IMR-90 (cell line): ENCODE data around the gene DELE1. TPM values are rescaled to one million over a fixed set of nuclear protein-coding genes. Genes with fewer than 3 reads are reported as not detected.

Experiments used
- ATAC-seq: fragments of 200-7000 bp; cut with Tn5 transposase; 2 replicates; pipeline ENCODE4 v1.9.1; 2020; ENCODE audit warnings: low read depth, mild to moderate bottlenecking, moderate library complexity
- BruUV-seq: library from RNA; stranded (reverse); fragments of 400-500 nt; replicated peaks from 2 replicates; lab custom pipeline; 2021; lab: Mats Ljungman, UMichigan
- CTCF ChIA-PET: fragments of 300-600 bp; formaldehyde crosslinking; extraction: SDS; loops from one replicate; lab custom pipeline; 2021; ENCODE audit warnings: antibody characterized with exemption; lab: Yijun Ruan, JAX
- POLR2A ChIA-PET: fragments of 300-600 bp; sonication (Branson Sonifier 250); formaldehyde crosslinking; loops from one replicate; lab custom pipeline; 2022; ENCODE audit warnings: antibody characterized with exemption; ENCODE audit not compliant: unreplicated experiment; lab: Charles Lee
- DNase-seq: peaks from one replicate; pipeline ENCODE4 v3.0.0; 2013
- H2AFZ ChIP-seq: replicated peaks from 2 replicates; pipeline ENCODE3; 2013; ENCODE audit warnings: low read length, mild to moderate bottlenecking; ENCODE audit not compliant: poor library complexity
- H2AK5ac ChIP-seq: 2 replicates; pipeline ENCODE4 v1.6.1; 2013; ENCODE audit warnings: low read depth, low read length, inconsistent platforms
- H2AK9ac ChIP-seq: replicated peaks from 2 replicates; pipeline ENCODE3; 2013; ENCODE audit warnings: mild to moderate bottlenecking, low read depth, low read length, moderate library complexity; ENCODE audit not compliant: poor library complexity
- H2BK120ac ChIP-seq: 2 replicates; pipeline ENCODE4 v1.6.1; 2013; ENCODE audit warnings: low read depth, low read length, inconsistent platforms
- H2BK15ac ChIP-seq: 3 replicates; pipeline ENCODE4 v1.6.1; 2013; ENCODE audit warnings: low read depth, low read length, inconsistent platforms
- H2BK20ac ChIP-seq: 2 replicates; pipeline ENCODE4 v1.6.1; 2013; ENCODE audit warnings: low read depth, mild to moderate bottlenecking, inconsistent platforms, low read length, moderate library complexity
- H2BK5ac ChIP-seq: 2 replicates; pipeline ENCODE4 v1.6.1; 2013; ENCODE audit warnings: mild to moderate bottlenecking, low read depth, low read length, inconsistent platforms; ENCODE audit not compliant: poor library complexity, severe bottlenecking
- H3K14ac ChIP-seq: replicated peaks from 2 replicates; pipeline ENCODE4 v1.6.1; 2013; ENCODE audit warnings: low read depth, low read length, inconsistent platforms
- H3K18ac ChIP-seq: 2 replicates; pipeline ENCODE4 v1.6.1; 2013; ENCODE audit warnings: low read depth, low read length, control low read depth
- H3K23ac ChIP-seq: 2 replicates; pipeline ENCODE4 v1.6.1; 2013; ENCODE audit warnings: low read depth, low read length, inconsistent platforms
- H3K27ac ChIP-seq: 2 replicates; pipeline ENCODE4 v1.5.1; 2013; ENCODE audit warnings: mild to moderate bottlenecking, control low read depth, low read length; ENCODE audit not compliant: insufficient read depth
- H3K27me3 ChIP-seq: 2 replicates; pipeline ENCODE4 v1.6.1; 2013; ENCODE audit warnings: low read length; ENCODE audit not compliant: control insufficient read depth, insufficient read depth
- H3K36me3 ChIP-seq: 2 replicates; pipeline ENCODE4 v1.6.1; 2013; ENCODE audit warnings: low read length, mixed read lengths; ENCODE audit not compliant: control insufficient read depth, insufficient read depth
- H3K4ac ChIP-seq: 2 replicates; pipeline ENCODE4 v1.6.1; 2013; ENCODE audit warnings: low read depth, low read length, inconsistent platforms
- H3K4me1 ChIP-seq: 2 replicates; pipeline ENCODE4 v1.6.1; 2013; ENCODE audit warnings: low read length, mixed read lengths; ENCODE audit not compliant: control insufficient read depth, insufficient read depth
- H3K4me2 ChIP-seq: 2 replicates; pipeline ENCODE4 v1.6.1; 2013; ENCODE audit warnings: low read depth, mild to moderate bottlenecking, control low read depth, low read length, moderate library complexity
- H3K4me3 ChIP-seq: 2 replicates; pipeline ENCODE4 v1.5.1; 2013; ENCODE audit warnings: low read depth, mild to moderate bottlenecking, control low read depth, low read length, moderate library complexity; ENCODE audit not compliant: insufficient read depth
- H3K56ac ChIP-seq: 2 replicates; pipeline ENCODE4 v1.6.1; 2013; ENCODE audit warnings: low read length, inconsistent platforms; ENCODE audit not compliant: insufficient read depth; ENCODE audit errors: extremely low read depth
- H3K79me1 ChIP-seq, 2 experiments: 2 replicates each; pipeline ENCODE4 v1.6.1; 2013; ENCODE audit warnings: low read length in 2 of 2, inconsistent platforms in 1 of 2, low read depth in 1 of 2
- H3K9ac ChIP-seq: 2 replicates; pipeline ENCODE4 v1.6.1; 2013; ENCODE audit warnings: low read depth, low read length, control low read depth
- H3K9me1 ChIP-seq: 2 replicates; pipeline ENCODE4 v1.6.1; 2013; ENCODE audit warnings: low read length, inconsistent platforms; ENCODE audit not compliant: insufficient read depth
- H3K9me3 ChIP-seq: 2 replicates; pipeline ENCODE4 v1.6.1; 2013; ENCODE audit warnings: low read length; ENCODE audit not compliant: control insufficient read depth, insufficient read depth
- H4K20me1 ChIP-seq: 2 replicates; pipeline ENCODE4 v1.6.1; 2013; ENCODE audit warnings: low read length, inconsistent platforms; ENCODE audit not compliant: insufficient read depth
- H4K5ac ChIP-seq: 2 replicates; pipeline ENCODE4 v1.6.1; 2013; ENCODE audit warnings: mild to moderate bottlenecking, low read depth, low read length, control low read depth
- H4K8ac ChIP-seq, 2 experiments: 2 replicates each; pipeline ENCODE4 v1.6.1; 2013; ENCODE audit warnings: low read depth in 2 of 2, low read length in 2 of 2, control low read depth in 1 of 2, inconsistent platforms in 1 of 2
- H4K91ac ChIP-seq: 2 replicates; pipeline ENCODE4 v1.6.1; 2013; ENCODE audit warnings: low read depth, low read length, inconsistent platforms; ENCODE audit not compliant: insufficient read depth
- BHLHE40 ChIP-seq: fragments of 150-350 bp; IDR thresholded peaks from 2 replicates; pipeline ENCODE4 v1.6.1; 2016; ENCODE audit warnings: mild to moderate bottlenecking, low read depth, low read length
- CEBPB ChIP-seq: IDR thresholded peaks from 2 replicates; pipeline ENCODE4 v1.6.1; 2012; ENCODE audit warnings: low read depth, low read length, improper control_type of control experiment
- CHD1 ChIP-seq: IDR thresholded peaks from 2 replicates; pipeline ENCODE4 v1.6.1; 2012; ENCODE audit warnings: low read depth, low read length, improper control_type of control experiment
- FOS ChIP-seq: fragments of 150-350 bp; IDR thresholded peaks from 2 replicates; pipeline ENCODE4 v1.6.1; 2016; ENCODE audit warnings: low read depth, low read length
- MAZ ChIP-seq: IDR thresholded peaks from 2 replicates; pipeline ENCODE4 v1.6.1; 2012; ENCODE audit warnings: low read depth, mild to moderate bottlenecking, low read length, improper control_type of control experiment, moderate library complexity, borderline replicate concordance
- NFE2L2 ChIP-seq: fragments of 150-350 bp; IDR thresholded peaks from 2 replicates; pipeline ENCODE4 v1.6.1; 2016; ENCODE audit warnings: low read depth, mild to moderate bottlenecking, low read length
- POLR2A ChIP-seq: IDR thresholded peaks from 2 replicates; pipeline ENCODE4 v1.6.1; 2012; ENCODE audit warnings: mild to moderate bottlenecking, low read depth, low read length
- WGBS, 2 experiments: methylation state at CpG; one replicate each; pipeline versions ENCODE4 v1.1.5 to v1.1.7; 2013; ENCODE audit warnings: missing lambda C conversion rate in 2 of 2; ENCODE audit not compliant: insufficient read length in 1 of 2; ENCODE audit errors: extremely low coverage in 2 of 2; 5-methylcytosine and 5-hydroxymethylcytosine counted together
- dilution Hi-C: fragments of 300-500 bp; cut with HindIII; formaldehyde crosslinking; loops from one replicate; pipeline ENCODE4 v1.14.3; 2018; ENCODE audit warnings: low sequenced_read_pairs; ENCODE audit not compliant: unreplicated experiment
- in situ Hi-C: fragments of 300-500 bp; cut with MboI; formaldehyde crosslinking; loops from 3 replicates; pipeline ENCODE4 v1.14.3; 2019; ENCODE audit warnings: low sequenced_read_pairs, inconsistent platforms, mixed read lengths
- intact Hi-C: fragments of 100-400 bp; cut with micrococcal nuclease; formaldehyde crosslinking; loops from 2 replicates; pipeline ENCODE4 v1.10.0; 2022
- polyA plus RNA-seq, 3 experiments: library from polyadenylated mRNA; depleted of rRNA; stranded (reverse); fragments of >200 nt; gene quantifications; 2 replicates each; pipeline ENCODE4 v1.2.3, GENCODE V29; 2012; ENCODE audit warnings: low replicate concordance in 1 of 3
- total RNA-seq: library from RNA; depleted of rRNA; stranded (reverse); fragments of >200 nt; gene quantifications from 2 replicates; pipeline ENCODE4 v1.2.3, GENCODE V29; 2012
- TF ChIP-seq, protein P1 (sequence below): fragments of 150-350 bp; IDR thresholded peaks from 2 replicates; pipeline ENCODE4 v1.6.1; 2017; ENCODE audit warnings: mild to moderate bottlenecking, antibody characterized with exemption, low read length, low read depth

The DELE1 gene
- total and polyA plus RNA-seq, 2 of the 4 experiments (the other 2 are of a cell fraction) = 28.0 to 66.1 TPM

DNA sequence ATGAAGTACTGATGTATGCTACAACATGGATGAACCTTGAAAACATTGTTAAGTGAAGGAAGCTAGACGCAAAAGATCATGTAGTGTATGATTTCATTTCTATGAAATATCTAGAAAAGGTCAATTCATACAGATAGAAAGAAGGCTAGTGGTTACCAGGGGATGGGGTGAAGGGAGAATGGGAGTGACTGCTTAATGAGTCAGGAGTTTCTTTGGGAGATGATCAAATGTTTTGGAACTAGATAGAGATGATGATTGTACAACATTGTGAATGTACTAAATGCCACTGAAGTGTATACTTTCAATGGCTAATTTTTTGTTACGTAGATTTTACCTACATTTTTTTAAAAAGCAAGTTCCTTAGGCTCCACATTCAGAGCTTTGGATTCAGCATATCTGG, 14.9 kb upstream of the DELE1 start:
- ATAC-seq (no peak), DNase-seq (peak; percentile 51)
- Histone ChIP-seq H3K9me1 (no peaks in the 10 kb centered on the region), H2AK5ac (no peak overlapping the region), H3K14ac (no peak overlapping the region), H3K56ac (no peak overlapping the region), H3K9ac (no peak overlapping the region), H4K91ac (no peak overlapping the region), H3K4me3 (no peak overlapping the region), H2AFZ (no peak overlapping the region), H3K9me3 (no peaks in the 10 kb centered on the region), H3K4me1 (no peaks in the 10 kb centered on the region), H3K36me3 (no peaks in the 10 kb centered on the region), H2BK15ac (no peak overlapping the region), H3K18ac (no peak overlapping the region), H3K27ac (no peak overlapping the region), H3K4me2 (no peak overlapping the region), H3K23ac (no peak overlapping the region), H2BK20ac (no peak overlapping the region), H3K79me1 (no peaks in the 10 kb centered on the region), H4K20me1 (no peaks in the 10 kb centered on the region), H3K27me3 (peaks cover 16% of the 10 kb centered on the region), H4K5ac (no peak overlapping the region), H2BK120ac (no peak overlapping the region), H2BK5ac (no peak overlapping the region), H3K4ac (no peak overlapping the region), H4K8ac (no peak overlapping the region), H2AK9ac (no peak overlapping the region)
- intact Hi-C loops (no loop called here), in situ Hi-C loops (no loop called here), dilution Hi-C loops (no loop called here)
- ChIA-PET POLR2A (no interaction called here), CTCF (no interaction called here)
- no CpG with 5 or more reads among the region's 2 CpGs for WGBS, 2 experiments
- no TSS peak for BruUV-seq
- TF ChIP-seq POLR2A (no peak), CEBPB (no peak), MAZ (no peak), NFE2L2 (no peak), FOS (no peak), BHLHE40 (no peak), CHD1 (no peak)
- TF ChIP-seq, protein P1, sequence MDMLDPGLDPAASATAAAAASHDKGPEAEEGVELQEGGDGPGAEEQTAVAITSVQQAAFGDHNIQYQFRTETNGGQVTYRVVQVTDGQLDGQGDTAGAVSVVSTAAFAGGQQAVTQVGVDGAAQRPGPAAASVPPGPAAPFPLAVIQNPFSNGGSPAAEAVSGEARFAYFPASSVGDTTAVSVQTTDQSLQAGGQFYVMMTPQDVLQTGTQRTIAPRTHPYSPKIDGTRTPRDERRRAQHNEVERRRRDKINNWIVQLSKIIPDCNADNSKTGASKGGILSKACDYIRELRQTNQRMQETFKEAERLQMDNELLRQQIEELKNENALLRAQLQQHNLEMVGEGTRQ = no peak
